ENCODE data around the gene COL4A6. TPM values are rescaled to one million over a fixed set of nuclear protein-coding genes. Genes with fewer than 3 reads are reported as not detected.

COL4A6 gene
- total RNA-seq, 3 donors from 2014 or later: 6.9 to 13.9 (median 10.7) TPM

GRCh38 chrX:108257556-108257955 is 180.7 kb downstream of the COL4A6 start:
- Histone ChIP-seq H3K27me3 (peaks cover 0 to 51% of the 10 kb centered on the region in 2 donors), H3K36me3 (no peaks in the 10 kb centered on the region), H3K9me3 (peaks cover 0 to 5% of the 10 kb centered on the region in 2 donors), H3K4me1 (no peaks in the 10 kb centered on the region), H3K27ac (no peak overlapping the region), H3K4me3 (no peak overlapping the region)
- intact Hi-C loops (cut with DNase I; ENCODE audit: low total_unique reads): no loop called here
- no peak for DNase-seq (ENCODE audit: low spot score in 2 of 2)
- TF ChIP-seq POLR2AphosphoS5 (IDR thresholded peaks at IDR 0.05) (no peak), POLR2A (IDR thresholded peaks at IDR 0.05) (no peak), CTCF (IDR thresholded peaks at IDR 0.05) (no peak)

DNA sequence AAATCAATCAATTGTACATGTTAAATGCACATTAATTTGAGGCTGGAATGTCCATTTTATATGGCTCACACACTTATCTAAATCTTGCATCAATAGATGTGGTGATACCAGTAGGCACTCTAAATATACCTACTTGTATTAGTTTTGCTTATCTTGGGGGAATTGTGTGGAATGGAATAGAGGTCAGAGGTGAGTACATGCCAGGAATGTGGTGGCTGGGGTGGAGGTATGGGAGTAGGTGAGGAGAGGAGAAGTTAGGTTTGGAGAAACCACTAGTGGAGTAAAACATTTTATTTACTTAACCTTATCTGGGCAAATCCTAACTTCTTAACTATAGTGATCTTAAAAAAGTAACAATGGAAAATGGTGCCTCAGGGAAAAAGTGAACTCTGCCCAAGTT is 183.6 kb downstream of the COL4A6 start:
- Histone ChIP-seq H3K27ac (no peak overlapping the region), H3K27me3 (peaks cover 0 to 39% of the 10 kb centered on the region in 2 donors), H3K36me3 (no peaks in the 10 kb centered on the region), H3K4me1 (no peaks in the 10 kb centered on the region), H3K4me3 (no peak overlapping the region), H3K9me3 (peaks cover 0 to 14% of the 10 kb centered on the region in 2 donors)
- no peak for DNase-seq (ENCODE audit: low spot score in 2 of 2)
- TF ChIP-seq POLR2A (IDR thresholded peaks at IDR 0.05) (no peak), POLR2AphosphoS5 (IDR thresholded peaks at IDR 0.05) (no peak), CTCF (IDR thresholded peaks at IDR 0.05) (no peak)
- intact Hi-C loops (cut with DNase I; ENCODE audit: low total_unique reads): no loop called here

DNA sequence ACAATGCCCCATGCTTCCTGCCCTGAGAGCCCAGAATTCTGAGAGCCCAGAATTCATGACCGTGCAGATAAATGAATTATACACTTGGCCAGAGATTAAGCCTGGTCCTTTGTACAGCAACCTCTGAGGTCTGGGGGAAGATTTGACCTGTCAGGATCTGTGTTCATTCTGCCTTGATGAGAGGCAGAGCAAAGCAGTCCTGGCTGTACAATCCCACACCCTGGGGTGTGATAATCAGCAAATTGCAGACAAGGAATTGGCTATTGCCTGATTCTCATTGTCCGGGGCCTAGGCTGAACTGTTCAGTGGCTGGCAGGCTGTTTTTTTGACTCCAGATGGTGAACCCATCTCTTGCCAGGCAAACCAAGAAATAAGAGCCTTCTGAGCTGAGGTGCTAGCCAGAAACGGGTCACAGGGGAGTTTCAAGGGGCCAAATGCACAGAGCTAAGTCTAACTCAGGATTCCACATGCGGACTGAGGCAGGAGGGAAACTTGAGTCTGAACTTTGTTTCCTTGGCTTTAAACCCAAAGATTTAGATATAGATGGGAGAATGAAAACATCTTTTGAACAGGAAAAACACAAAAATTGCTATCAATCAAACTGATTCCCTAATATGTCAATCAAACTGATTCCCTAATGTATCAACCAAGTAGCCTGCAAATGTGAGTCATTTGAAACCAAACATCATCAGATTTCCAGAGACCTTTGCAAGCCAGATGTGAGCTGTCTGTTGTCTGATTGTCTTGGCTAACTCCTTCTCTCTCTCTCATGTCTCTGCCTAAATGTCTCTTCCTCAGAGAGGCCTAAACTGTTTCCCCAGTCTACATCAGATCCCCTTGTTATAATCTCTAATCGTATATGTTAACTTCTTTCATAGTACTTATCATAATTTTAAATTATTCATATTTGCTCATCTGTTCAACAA is 187.3 kb downstream of the COL4A6 start:
- Histone ChIP-seq H3K27ac (no peak overlapping the region), H3K4me3 (no peak overlapping the region), H3K27me3 (peaks cover 0 to 36% of the 10 kb centered on the region in 2 donors), H3K36me3 (no peaks in the 10 kb centered on the region), H3K9me3 (peaks cover 0 to 14% of the 10 kb centered on the region in 2 donors), H3K4me1 (no peaks in the 10 kb centered on the region)
- intact Hi-C loops (cut with DNase I; ENCODE audit: low total_unique reads): no loop called here
- TF ChIP-seq CTCF (IDR thresholded peaks at IDR 0.05): no peak
- no peak for TF ChIP-seq POLR2A (IDR thresholded peaks at IDR 0.05)
- TF ChIP-seq POLR2AphosphoS5 (IDR thresholded peaks at IDR 0.05): no peak
- DNase-seq (ENCODE audit: low spot score in 2 of 2): no peak

DNA sequence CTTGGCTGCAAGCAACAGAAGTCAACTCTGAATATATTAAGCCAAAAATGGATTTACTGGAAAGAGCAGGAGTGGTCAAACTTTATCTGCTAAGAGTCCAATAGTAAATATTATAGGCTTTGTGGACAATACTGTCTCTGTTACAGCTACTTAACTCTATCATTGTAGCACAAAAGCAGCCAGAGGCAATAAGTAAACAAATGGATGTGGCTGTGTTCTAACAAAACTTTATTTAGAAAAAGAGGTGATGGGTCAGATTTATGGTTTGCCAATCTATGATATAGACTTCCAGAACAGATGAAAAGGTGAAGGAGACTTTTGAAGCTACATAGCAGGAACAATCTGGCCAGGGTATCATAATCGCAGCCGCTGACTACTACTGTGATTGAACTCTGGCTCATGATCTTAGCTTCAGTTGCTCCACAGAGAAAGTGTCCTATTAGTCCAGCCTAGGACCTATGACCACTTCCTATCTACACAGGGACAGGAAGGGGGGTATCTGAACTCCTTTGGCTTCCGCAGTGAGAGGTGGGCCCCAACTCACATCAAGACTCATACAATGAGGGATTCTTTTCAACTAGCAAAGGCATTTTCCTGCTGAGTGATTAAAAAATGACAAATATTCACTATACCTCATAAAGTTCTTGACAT is 191.8 kb downstream of the COL4A6 start:
- DNase-seq (ENCODE audit: low spot score in 2 of 2): no peak
- no peaks in the 10 kb centered on the region for H3K4me1 ChIP-seq
- H3K36me3 ChIP-seq: no peaks in the 10 kb centered on the region
- H3K4me3 ChIP-seq: no peak overlapping the region
- H3K27me3 ChIP-seq: peaks cover 0 to 53% of the 10 kb centered on the region in 2 donors
- H3K9me3 ChIP-seq: no peaks in the 10 kb centered on the region
- H3K27ac ChIP-seq: no peak overlapping the region
- TF ChIP-seq POLR2A (IDR thresholded peaks at IDR 0.05): no peak
- intact Hi-C loops (cut with DNase I; ENCODE audit: low total_unique reads): no loop called here

DNA sequence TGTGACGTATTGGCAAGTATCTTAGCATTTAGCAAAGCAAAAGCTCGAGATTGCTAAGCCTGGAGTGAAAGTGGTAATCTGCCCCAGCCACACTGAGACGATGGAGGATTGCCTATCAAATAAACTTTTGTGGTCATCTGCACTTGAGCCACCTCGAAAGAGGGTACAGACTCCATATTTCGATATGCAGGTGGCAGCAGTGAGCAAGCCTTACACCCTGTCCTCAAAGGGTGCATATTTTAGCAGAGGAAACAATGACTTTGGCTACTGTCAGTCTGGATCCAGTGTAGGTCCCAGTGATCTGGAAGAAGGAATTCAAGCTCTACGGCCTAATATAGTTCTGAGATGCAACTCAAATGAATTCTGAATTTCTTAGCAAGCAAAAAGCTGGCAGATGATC is 192.8 kb downstream of the COL4A6 start:
- no peak overlapping the region for H3K27ac ChIP-seq
- no peaks in the 10 kb centered on the region for H3K4me1 ChIP-seq
- no peaks in the 10 kb centered on the region for H3K36me3 ChIP-seq
- no peaks in the 10 kb centered on the region for H3K9me3 ChIP-seq
- intact Hi-C loops (cut with DNase I; ENCODE audit: low total_unique reads): no loop called here
- DNase-seq (ENCODE audit: low spot score in 2 of 2): no peak
- H3K27me3 ChIP-seq: peaks cover 0 to 54% of the 10 kb centered on the region in 2 donors
- no peak overlapping the region for H3K4me3 ChIP-seq
- no peak for TF ChIP-seq CTCF (IDR thresholded peaks at IDR 0.05)
- TF ChIP-seq POLR2A (IDR thresholded peaks at IDR 0.05): no peak
- no peak for TF ChIP-seq POLR2AphosphoS5 (IDR thresholded peaks at IDR 0.05)

All from breast epithelium (tissue), 4 donors.